HEK293 (cell line): ENCODE data around the gene TIAM1.

Source experiments
- CTCF ChIP-seq: fragments of 450-650 bp; formaldehyde crosslinking; IDR thresholded peaks from 2 replicates; pipeline ENCODE4 v1.5.1; 2016; ENCODE audit warnings: missing biosample characterization, missing genetic modification characterization
- PRDM10 ChIP-seq: fragments of 450-650 bp; formaldehyde crosslinking; IDR thresholded peaks from 2 replicates; pipeline ENCODE4 v1.5.1; 2016; ENCODE audit warnings: missing biosample characterization, missing genetic modification characterization
- ZFP69B ChIP-seq: fragments of 450-650 bp; formaldehyde crosslinking; IDR thresholded peaks from 2 replicates; pipeline ENCODE4 v1.5.1; 2016; ENCODE audit warnings: missing biosample characterization, missing genetic modification characterization
- ZNF239 ChIP-seq: fragments of 450-650 bp; formaldehyde crosslinking; IDR thresholded peaks from 2 replicates; pipeline ENCODE4 v1.5.1; 2016; ENCODE audit warnings: missing biosample characterization, missing genetic modification characterization
- ZNF600 ChIP-seq: fragments of 450-650 bp; formaldehyde crosslinking; IDR thresholded peaks from 2 replicates; pipeline ENCODE4 v1.5.1; 2016; ENCODE audit warnings: missing biosample characterization, missing genetic modification characterization
- TF ChIP-seq, protein P1 (sequence below): fragments of 450-650 bp; formaldehyde crosslinking; IDR thresholded peaks from 2 replicates; pipeline ENCODE4 v1.5.1; 2017; ENCODE audit warnings: missing biosample characterization, missing genetic modification characterization

DNA sequence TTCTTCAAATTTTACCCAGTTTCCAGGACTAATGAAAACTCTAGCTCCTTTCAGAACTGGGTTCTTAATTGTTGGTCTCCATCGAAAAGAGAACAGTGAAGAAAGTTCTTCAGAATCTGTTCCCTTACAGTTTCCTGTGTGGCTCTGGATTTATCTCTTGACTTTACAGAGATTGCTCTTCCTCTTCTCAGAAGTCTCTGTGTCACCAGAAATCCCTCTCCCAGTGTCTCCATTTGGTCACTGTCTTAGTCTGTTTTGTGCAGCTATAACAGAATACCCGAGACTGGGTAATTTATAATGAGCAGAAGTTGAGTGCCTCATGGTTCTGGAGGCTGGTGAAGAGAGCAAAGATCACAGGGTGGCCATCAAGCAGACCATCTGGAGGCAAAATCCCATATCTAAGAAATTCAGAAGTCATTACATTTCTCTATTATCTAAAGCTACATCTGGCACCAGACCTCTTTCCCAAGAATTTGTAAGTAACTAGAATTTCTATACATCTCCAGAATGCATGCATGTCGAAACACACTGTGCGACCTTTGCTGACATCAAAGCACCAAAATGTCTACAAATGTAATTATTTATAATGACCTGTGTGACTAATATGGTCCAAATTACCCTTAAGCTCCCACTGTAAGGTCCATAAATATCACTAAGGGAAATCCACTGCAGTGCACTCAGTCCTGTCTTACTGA is 240.3 kb downstream of the TIAM1 start:
- TF ChIP-seq, protein P1, sequence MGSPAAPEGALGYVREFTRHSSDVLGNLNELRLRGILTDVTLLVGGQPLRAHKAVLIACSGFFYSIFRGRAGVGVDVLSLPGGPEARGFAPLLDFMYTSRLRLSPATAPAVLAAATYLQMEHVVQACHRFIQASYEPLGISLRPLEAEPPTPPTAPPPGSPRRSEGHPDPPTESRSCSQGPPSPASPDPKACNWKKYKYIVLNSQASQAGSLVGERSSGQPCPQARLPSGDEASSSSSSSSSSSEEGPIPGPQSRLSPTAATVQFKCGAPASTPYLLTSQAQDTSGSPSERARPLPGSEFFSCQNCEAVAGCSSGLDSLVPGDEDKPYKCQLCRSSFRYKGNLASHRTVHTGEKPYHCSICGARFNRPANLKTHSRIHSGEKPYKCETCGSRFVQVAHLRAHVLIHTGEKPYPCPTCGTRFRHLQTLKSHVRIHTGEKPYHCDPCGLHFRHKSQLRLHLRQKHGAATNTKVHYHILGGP (tag by site-specific recombination): no peak
- TF ChIP-seq ZNF239 (tag by site-specific recombination): no peak
- no peak for TF ChIP-seq ZNF600 (tag by site-specific recombination)
- no peak for TF ChIP-seq ZFP69B (tag by site-specific recombination)
- no peak for TF ChIP-seq CTCF (tag by site-specific recombination)
- no peak for TF ChIP-seq PRDM10 (tag by site-specific recombination)
